ENCODE data around the gene CHID1. TPM values are rescaled to one million over a fixed set of nuclear protein-coding genes. Genes with fewer than 3 reads are reported as not detected.
A peak's percentile ranks its signal among the peaks of the same experiment; 100 is the strongest.

CHID1 gene
- total RNA-seq, 4 donors from 2014 or later: 47.9 to 83.4 (median 65.8) TPM

DNA sequence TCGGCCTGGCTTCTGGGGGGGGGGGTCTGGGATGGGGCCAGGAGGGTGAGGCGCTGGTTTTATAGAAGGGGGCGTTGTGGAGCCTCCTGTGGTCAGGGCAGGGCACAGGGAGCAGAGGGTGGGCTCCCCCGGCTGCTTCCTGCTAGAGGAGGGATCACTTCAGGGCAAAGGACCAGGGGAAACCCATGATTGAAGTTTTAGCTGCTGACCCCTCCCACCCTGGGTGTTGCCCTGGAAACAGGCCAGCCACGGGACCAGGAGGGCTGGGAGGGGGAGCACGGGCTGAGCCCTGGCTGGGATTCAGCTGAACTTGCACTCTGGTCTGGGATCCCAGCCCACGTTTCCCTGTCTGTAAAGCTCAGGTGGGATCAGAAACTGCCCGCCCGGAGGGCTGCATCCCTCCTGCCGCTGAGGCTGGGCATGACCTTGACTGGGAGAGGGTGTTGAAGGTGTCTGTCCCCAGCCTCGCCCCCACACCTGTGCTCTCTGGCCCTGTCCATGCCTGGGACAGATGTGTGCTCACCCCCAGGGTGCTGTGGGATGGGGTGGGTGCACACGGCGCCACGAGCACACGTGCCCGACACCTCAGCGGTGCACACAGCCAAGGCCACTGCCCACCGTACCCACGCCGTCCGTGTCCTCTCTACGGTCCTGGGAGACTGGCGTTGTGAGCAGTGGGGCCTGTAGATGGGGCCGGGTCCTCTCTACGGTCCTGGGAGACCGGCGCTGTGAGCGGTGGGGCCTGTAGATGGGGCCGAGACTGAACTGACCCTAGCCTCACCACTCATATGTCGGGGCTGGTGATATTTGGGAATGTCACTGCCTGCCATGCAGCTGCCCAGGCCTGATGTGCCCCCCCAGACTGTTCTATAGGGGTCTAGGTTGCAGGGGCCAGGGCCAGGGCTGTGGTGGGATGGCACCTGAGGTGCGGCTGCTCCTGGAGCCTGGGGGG lies 65.6 kb downstream of the CHID1 start:
- Histone ChIP-seq H3K27me3 (peaks cover 0 to 15% of the 10 kb centered on the region in 2 donors), H3K4me1 (peaks cover 0 to 80% (median 62%) of the 10 kb centered on the region in 4 donors), H3K36me3 (peaks cover 0 to 24% (median 3%) of the 10 kb centered on the region in 3 donors), H3K27ac (peak overlapping the region; percentile 92 to 98 (median 94)), H3K9me3 (no peaks in the 10 kb centered on the region), H3K4me3 (peak overlapping the region; percentile 69 to 95 (median 79))
- peak; percentile 92 to 97 for DNase-seq (ENCODE audit: low spot score in 2 of 2)
- 21 to 26% methylated on average over 9 to 24 of the region's 31 CpGs for WGBS, 2 donors
- TF ChIP-seq EP300 (IDR thresholded peaks at IDR 0.05): peak; percentile 79 to 90
- TF ChIP-seq CTCF (IDR thresholded peaks at IDR 0.05): peak in 1 of 5 experiments; percentile 13
- peak in 1 of 2 donors; percentile 19 for TF ChIP-seq POLR2A (IDR thresholded peaks at IDR 0.05)

- peaks cover 0 to 13% of the 10 kb centered on the region in 2 donors for H3K27me3 ChIP-seq
- WGBS, 2 donors: 2% methylated on average over 13 to 18 of the region's 25 CpGs
- H3K4me1 ChIP-seq: peaks cover 0 to 81% (median 60%) of the 10 kb centered on the region in 4 donors
- H3K9me3 ChIP-seq: no peaks in the 10 kb centered on the region
- H3K27ac ChIP-seq: peak overlapping the region; percentile 92 to 98 (median 94)
- peak; percentile 92 to 97 for DNase-seq (ENCODE audit: low spot score in 2 of 2)
- TF ChIP-seq POLR2A (IDR thresholded peaks at IDR 0.05) (peak; percentile 26 to 70), EP300 (IDR thresholded peaks at IDR 0.05) (peak; percentile 65 to 98), CTCF (IDR thresholded peaks at IDR 0.05) (peak in 1 of 5 experiments; percentile 12)
- peaks cover 0 to 33% (median 7%) of the 10 kb centered on the region in 3 donors for H3K36me3 ChIP-seq
- H3K4me3 ChIP-seq: peak overlapping the region; percentile 69 to 95 (median 79)
Observed at GRCh38 chr11:843818-844692, 66.6 kb downstream of the CHID1 start.

- H3K4me1 ChIP-seq: peaks cover 0 to 81% (median 53%) of the 10 kb centered on the region in 4 donors
- TF ChIP-seq POLR2A (IDR thresholded peaks at IDR 0.05) (no peak), CTCF (IDR thresholded peaks at IDR 0.05) (no peak), EP300 (IDR thresholded peaks at IDR 0.05) (no peak)
- 1 to 5% methylated on average over 7 to 53 of the region's 53 CpGs for WGBS, 2 donors
- peak overlapping the region; percentile 69 to 95 (median 79) for H3K4me3 ChIP-seq
- H3K9me3 ChIP-seq: no peaks in the 10 kb centered on the region
- H3K27me3 ChIP-seq: peaks cover 0 to 4% of the 10 kb centered on the region in 2 donors
- DNase-seq (ENCODE audit: low spot score in 2 of 2): no peak
- peaks cover 0 to 41% (median 7%) of the 10 kb centered on the region in 3 donors for H3K36me3 ChIP-seq
- H3K27ac ChIP-seq: peak overlapping the region; percentile 92 to 98 (median 94)
Observed at GRCh38 chr11:843086-843734, 67.4 kb downstream of the CHID1 start.

- peaks cover 0 to 77% (median 48%) of the 10 kb centered on the region in 4 donors for H3K4me1 ChIP-seq
Observed at GRCh38 chr11:842370-843002, 68.1 kb downstream of the CHID1 start, which contains the start of the genes POLR2L and TSPAN4. POLR2L (minus strand) TSS chr11:842529; CDS start chr11:842508, 21 bp downstream. TSPAN4 (plus strand) TSS chr11:842852; CDS start chr11:850305, 7,453 bp downstream.

More at GRCh38 chr11:842370-843002, 68.1 kb downstream of the CHID1 start, which contains the start of the genes POLR2L and TSPAN4:
- H3K27ac ChIP-seq: peak within 1 kb of the TSS; percentile 92 to 98 (median 94)
- DNase-seq (ENCODE audit: low spot score in 2 of 2): peak; percentile 77 to 88
- TF ChIP-seq CTCF (IDR thresholded peaks at IDR 0.05) (peak in 2 of 5 experiments; percentile 73 to 87), EP300 (IDR thresholded peaks at IDR 0.05) (peak in 1 of 2 donors; percentile 91), POLR2A (IDR thresholded peaks at IDR 0.05) (peak; percentile 49 to 88)
- H3K9me3 ChIP-seq: no peaks in the 10 kb centered on the region
- H3K4me3 ChIP-seq: peak within 1 kb of the TSS; percentile 69 to 95 (median 79)
- WGBS, 2 donors: 0 to 1% methylated on average over 1 to 51 of the region's 87 CpGs
- H3K36me3 ChIP-seq: peaks cover 0 to 43% (median 7%) of the 10 kb centered on the region in 3 donors
- no peaks in the 10 kb centered on the region for H3K27me3 ChIP-seq

All from tibial nerve (tissue), 4 donors.